IMR-90 (cell line): ENCODE results near the gene RNASE1. TPM values are rescaled to one million over a fixed set of nuclear protein-coding genes. Genes with fewer than 3 reads are reported as not detected.

ENCODE experiments used
- ATAC-seq: fragments of 200-7000 bp; cut with Tn5 transposase; 2 replicates; pipeline ENCODE4 v1.9.1; 2020; ENCODE audit warnings: low read depth, mild to moderate bottlenecking, moderate library complexity
- BruUV-seq: library from RNA; stranded (reverse); fragments of 400-500 nt; replicated peaks from 2 replicates; lab custom pipeline; 2021; lab: Mats Ljungman, UMichigan
- CTCF ChIA-PET: fragments of 300-600 bp; formaldehyde crosslinking; extraction: SDS; loops from one replicate; lab custom pipeline; 2021; ENCODE audit warnings: antibody characterized with exemption; lab: Yijun Ruan, JAX
- POLR2A ChIA-PET: fragments of 300-600 bp; sonication (Branson Sonifier 250); formaldehyde crosslinking; loops from one replicate; lab custom pipeline; 2022; ENCODE audit warnings: antibody characterized with exemption; ENCODE audit not compliant: unreplicated experiment; lab: Charles Lee
- DNase-seq: peaks from one replicate; pipeline ENCODE4 v3.0.0; 2013
- H2AFZ ChIP-seq: replicated peaks from 2 replicates; pipeline ENCODE3; 2013; ENCODE audit warnings: low read length, mild to moderate bottlenecking; ENCODE audit not compliant: poor library complexity
- H2AK5ac ChIP-seq: 2 replicates; pipeline ENCODE4 v1.6.1; 2013; ENCODE audit warnings: low read depth, low read length, inconsistent platforms
- H2AK9ac ChIP-seq: replicated peaks from 2 replicates; pipeline ENCODE3; 2013; ENCODE audit warnings: mild to moderate bottlenecking, low read depth, low read length, moderate library complexity; ENCODE audit not compliant: poor library complexity
- H2BK120ac ChIP-seq: 2 replicates; pipeline ENCODE4 v1.6.1; 2013; ENCODE audit warnings: low read depth, low read length, inconsistent platforms
- H2BK15ac ChIP-seq: 3 replicates; pipeline ENCODE4 v1.6.1; 2013; ENCODE audit warnings: low read depth, low read length, inconsistent platforms
- H2BK20ac ChIP-seq: 2 replicates; pipeline ENCODE4 v1.6.1; 2013; ENCODE audit warnings: low read depth, mild to moderate bottlenecking, inconsistent platforms, low read length, moderate library complexity
- H2BK5ac ChIP-seq: 2 replicates; pipeline ENCODE4 v1.6.1; 2013; ENCODE audit warnings: mild to moderate bottlenecking, low read depth, low read length, inconsistent platforms; ENCODE audit not compliant: poor library complexity, severe bottlenecking
- H3K14ac ChIP-seq: replicated peaks from 2 replicates; pipeline ENCODE4 v1.6.1; 2013; ENCODE audit warnings: low read depth, low read length, inconsistent platforms
- H3K18ac ChIP-seq: 2 replicates; pipeline ENCODE4 v1.6.1; 2013; ENCODE audit warnings: low read depth, low read length, control low read depth
- H3K23ac ChIP-seq: 2 replicates; pipeline ENCODE4 v1.6.1; 2013; ENCODE audit warnings: low read depth, low read length, inconsistent platforms
- H3K27ac ChIP-seq: 2 replicates; pipeline ENCODE4 v1.5.1; 2013; ENCODE audit warnings: mild to moderate bottlenecking, control low read depth, low read length; ENCODE audit not compliant: insufficient read depth
- H3K27me3 ChIP-seq: 2 replicates; pipeline ENCODE4 v1.6.1; 2013; ENCODE audit warnings: low read length; ENCODE audit not compliant: control insufficient read depth, insufficient read depth
- H3K36me3 ChIP-seq: 2 replicates; pipeline ENCODE4 v1.6.1; 2013; ENCODE audit warnings: low read length, mixed read lengths; ENCODE audit not compliant: control insufficient read depth, insufficient read depth
- H3K4ac ChIP-seq: 2 replicates; pipeline ENCODE4 v1.6.1; 2013; ENCODE audit warnings: low read depth, low read length, inconsistent platforms
- H3K4me1 ChIP-seq: 2 replicates; pipeline ENCODE4 v1.6.1; 2013; ENCODE audit warnings: low read length, mixed read lengths; ENCODE audit not compliant: control insufficient read depth, insufficient read depth
- H3K4me2 ChIP-seq: 2 replicates; pipeline ENCODE4 v1.6.1; 2013; ENCODE audit warnings: low read depth, mild to moderate bottlenecking, control low read depth, low read length, moderate library complexity
- H3K4me3 ChIP-seq: 2 replicates; pipeline ENCODE4 v1.5.1; 2013; ENCODE audit warnings: low read depth, mild to moderate bottlenecking, control low read depth, low read length, moderate library complexity; ENCODE audit not compliant: insufficient read depth
- H3K56ac ChIP-seq: 2 replicates; pipeline ENCODE4 v1.6.1; 2013; ENCODE audit warnings: low read length, inconsistent platforms; ENCODE audit not compliant: insufficient read depth; ENCODE audit errors: extremely low read depth
- H3K79me1 ChIP-seq, 2 experiments: 2 replicates each; pipeline ENCODE4 v1.6.1; 2013; ENCODE audit warnings: low read length in 2 of 2, inconsistent platforms in 1 of 2, low read depth in 1 of 2
- H3K9ac ChIP-seq: 2 replicates; pipeline ENCODE4 v1.6.1; 2013; ENCODE audit warnings: low read depth, low read length, control low read depth
- H3K9me1 ChIP-seq: 2 replicates; pipeline ENCODE4 v1.6.1; 2013; ENCODE audit warnings: low read length, inconsistent platforms; ENCODE audit not compliant: insufficient read depth
- H3K9me3 ChIP-seq: 2 replicates; pipeline ENCODE4 v1.6.1; 2013; ENCODE audit warnings: low read length; ENCODE audit not compliant: control insufficient read depth, insufficient read depth
- H4K20me1 ChIP-seq: 2 replicates; pipeline ENCODE4 v1.6.1; 2013; ENCODE audit warnings: low read length, inconsistent platforms; ENCODE audit not compliant: insufficient read depth
- H4K5ac ChIP-seq: 2 replicates; pipeline ENCODE4 v1.6.1; 2013; ENCODE audit warnings: mild to moderate bottlenecking, low read depth, low read length, control low read depth
- H4K8ac ChIP-seq, 2 experiments: 2 replicates each; pipeline ENCODE4 v1.6.1; 2013; ENCODE audit warnings: low read depth in 2 of 2, low read length in 2 of 2, control low read depth in 1 of 2, inconsistent platforms in 1 of 2
- H4K91ac ChIP-seq: 2 replicates; pipeline ENCODE4 v1.6.1; 2013; ENCODE audit warnings: low read depth, low read length, inconsistent platforms; ENCODE audit not compliant: insufficient read depth
- BHLHE40 ChIP-seq: fragments of 150-350 bp; IDR thresholded peaks from 2 replicates; pipeline ENCODE4 v1.6.1; 2016; ENCODE audit warnings: mild to moderate bottlenecking, low read depth, low read length
- CEBPB ChIP-seq: IDR thresholded peaks from 2 replicates; pipeline ENCODE4 v1.6.1; 2012; ENCODE audit warnings: low read depth, low read length, improper control_type of control experiment
- CHD1 ChIP-seq: IDR thresholded peaks from 2 replicates; pipeline ENCODE4 v1.6.1; 2012; ENCODE audit warnings: low read depth, low read length, improper control_type of control experiment
- CTCF ChIP-seq: conservative IDR thresholded peaks from 2 replicates; pipeline ENCODE4 v1.5.1; 2012; ENCODE audit warnings: mild to moderate bottlenecking, low read depth, low read length, improper control_type of control experiment
- ELK1 ChIP-seq: fragments of 150-350 bp; IDR thresholded peaks from 2 replicates; pipeline ENCODE4 v1.6.1; 2016; ENCODE audit warnings: low read depth, mild to moderate bottlenecking, low read length, moderate library complexity, borderline replicate concordance
- FOS ChIP-seq: fragments of 150-350 bp; IDR thresholded peaks from 2 replicates; pipeline ENCODE4 v1.6.1; 2016; ENCODE audit warnings: low read depth, low read length
- MAFK ChIP-seq: IDR thresholded peaks from 2 replicates; pipeline ENCODE4 v1.6.1; 2012; ENCODE audit warnings: low read depth, low read length, improper control_type of control experiment
- MAZ ChIP-seq: IDR thresholded peaks from 2 replicates; pipeline ENCODE4 v1.6.1; 2012; ENCODE audit warnings: low read depth, mild to moderate bottlenecking, low read length, improper control_type of control experiment, moderate library complexity, borderline replicate concordance
- MXI1 ChIP-seq: IDR thresholded peaks from 2 replicates; pipeline ENCODE4 v1.6.1; 2012; ENCODE audit warnings: low read depth, mild to moderate bottlenecking, low read length, moderate library complexity, borderline replicate concordance
- NFE2L2 ChIP-seq: fragments of 150-350 bp; IDR thresholded peaks from 2 replicates; pipeline ENCODE4 v1.6.1; 2016; ENCODE audit warnings: low read depth, mild to moderate bottlenecking, low read length
- POLR2A ChIP-seq: IDR thresholded peaks from 2 replicates; pipeline ENCODE4 v1.6.1; 2012; ENCODE audit warnings: mild to moderate bottlenecking, low read depth, low read length
- RAD21 ChIP-seq: IDR thresholded peaks from 2 replicates; pipeline ENCODE4 v1.6.1; 2012; ENCODE audit warnings: low read length, improper control_type of control experiment
- RCOR1 ChIP-seq: IDR thresholded peaks from 2 replicates; pipeline ENCODE4 v1.6.1; 2012; ENCODE audit warnings: mild to moderate bottlenecking, low read length, improper control_type of control experiment; ENCODE audit not compliant: insufficient replicate concordance
- RFX5 ChIP-seq: IDR thresholded peaks from 2 replicates; pipeline ENCODE4 v1.8.0; 2012; ENCODE audit warnings: low read depth, mild to moderate bottlenecking, low read length, moderate library complexity
- SMC3 ChIP-seq: fragments of 150-350 bp; IDR thresholded peaks from 2 replicates; pipeline ENCODE4 v1.6.1; 2016; ENCODE audit warnings: low read depth, mild to moderate bottlenecking, antibody characterized with exemption, low read length, moderate library complexity
- USF2 ChIP-seq: fragments of 150-350 bp; IDR thresholded peaks from 2 replicates; pipeline ENCODE4 v1.6.1; 2017; ENCODE audit warnings: mild to moderate bottlenecking, antibody characterized with exemption, low read length, low read depth
- WGBS, 2 experiments: methylation state at CpG; one replicate each; pipeline versions ENCODE4 v1.1.5 to v1.1.7; 2013; ENCODE audit warnings: missing lambda C conversion rate in 2 of 2; ENCODE audit not compliant: insufficient read length in 1 of 2; ENCODE audit errors: extremely low coverage in 2 of 2; 5-methylcytosine and 5-hydroxymethylcytosine counted together
- dilution Hi-C: fragments of 300-500 bp; cut with HindIII; formaldehyde crosslinking; loops from one replicate; pipeline ENCODE4 v1.14.3; 2018; ENCODE audit warnings: low sequenced_read_pairs; ENCODE audit not compliant: unreplicated experiment
- in situ Hi-C: fragments of 300-500 bp; cut with MboI; formaldehyde crosslinking; loops from 3 replicates; pipeline ENCODE4 v1.14.3; 2019; ENCODE audit warnings: low sequenced_read_pairs, inconsistent platforms, mixed read lengths
- intact Hi-C: fragments of 100-400 bp; cut with micrococcal nuclease; formaldehyde crosslinking; loops from 2 replicates; pipeline ENCODE4 v1.10.0; 2022
- polyA plus RNA-seq, 3 experiments: library from polyadenylated mRNA; depleted of rRNA; stranded (reverse); fragments of >200 nt; gene quantifications; 2 replicates each; pipeline ENCODE4 v1.2.3, GENCODE V29; 2012; ENCODE audit warnings: low replicate concordance in 1 of 3
- total RNA-seq: library from RNA; depleted of rRNA; stranded (reverse); fragments of >200 nt; gene quantifications from 2 replicates; pipeline ENCODE4 v1.2.3, GENCODE V29; 2012

The RNASE1 gene
- total and polyA plus RNA-seq, 2 of the 4 experiments (the other 2 are of a cell fraction), result not detected

DNA sequence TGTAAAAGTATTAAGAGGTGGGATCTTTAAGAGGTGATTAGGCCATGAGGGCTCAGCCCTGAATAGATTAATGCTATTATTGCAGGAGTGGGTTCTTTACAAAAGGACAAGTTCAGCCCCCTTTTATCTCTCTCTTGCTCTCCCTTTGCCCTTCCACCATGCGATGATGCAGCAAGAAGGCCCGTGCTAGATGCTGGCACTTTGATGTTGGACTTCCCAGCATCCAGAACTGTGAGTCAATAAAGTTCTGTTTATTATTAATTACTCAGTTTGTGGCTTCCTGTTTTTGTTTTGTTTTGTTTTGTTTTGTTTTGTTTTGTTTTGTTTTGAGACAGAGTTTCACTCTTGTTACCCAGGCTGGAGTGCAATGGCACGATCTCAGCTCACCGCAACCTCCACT lies 10.1 kb downstream of the RNASE1 start:
- Histone ChIP-seq H3K4ac (no peak overlapping the region), H3K4me3 (no peak overlapping the region), H4K5ac (no peak overlapping the region), H3K4me1 (no peaks in the 10 kb centered on the region), H4K20me1 (no peaks in the 10 kb centered on the region), H3K56ac (no peak overlapping the region), H3K23ac (no peak overlapping the region), H2BK120ac (no peak overlapping the region), H2BK5ac (no peak overlapping the region), H3K14ac (no peak overlapping the region), H3K9me3 (no peaks in the 10 kb centered on the region), H2BK15ac (no peak overlapping the region), H2BK20ac (no peak overlapping the region), H3K4me2 (no peak overlapping the region), H3K18ac (no peak overlapping the region), H3K27me3 (no peaks in the 10 kb centered on the region), H3K9ac (no peak overlapping the region), H2AK9ac (no peak overlapping the region), H3K27ac (no peak overlapping the region), H3K79me1 (no peaks in the 10 kb centered on the region), H4K91ac (no peak overlapping the region), H2AFZ (no peak overlapping the region), H4K8ac (no peak overlapping the region), H3K9me1 (no peaks in the 10 kb centered on the region), H2AK5ac (no peak overlapping the region), H3K36me3 (no peaks in the 10 kb centered on the region)
- WGBS, 2 experiments, result no CpG with 5 or more reads among the region's 4 CpGs
- in situ Hi-C loops, result no loop called here
- dilution Hi-C loops, result no loop called here
- ATAC-seq (no peak), DNase-seq (no peak)
- ChIA-PET POLR2A (no interaction called here), CTCF (no interaction called here)
- no peak for TF ChIP-seq RAD21
- no peak for TF ChIP-seq CEBPB
- TF ChIP-seq BHLHE40, result no peak
- TF ChIP-seq USF2, result no peak
- no peak for TF ChIP-seq MXI1
- TF ChIP-seq ELK1, result no peak
- no peak for TF ChIP-seq POLR2A
- no peak for TF ChIP-seq RFX5
- no peak for TF ChIP-seq CHD1
- TF ChIP-seq NFE2L2, result no peak
- no peak for TF ChIP-seq CTCF
- no peak for TF ChIP-seq FOS
- TF ChIP-seq MAZ, result no peak
- no peak for TF ChIP-seq RCOR1
- TF ChIP-seq MAFK, result no peak
- TF ChIP-seq SMC3, result no peak
- BruUV-seq, result no TSS peak
- intact Hi-C loops, result no loop called here
